ENCODE data around the gene SYT15.
A peak's percentile ranks its signal among the peaks of the same experiment; 100 is the strongest.

Gene SYT15

DNA sequence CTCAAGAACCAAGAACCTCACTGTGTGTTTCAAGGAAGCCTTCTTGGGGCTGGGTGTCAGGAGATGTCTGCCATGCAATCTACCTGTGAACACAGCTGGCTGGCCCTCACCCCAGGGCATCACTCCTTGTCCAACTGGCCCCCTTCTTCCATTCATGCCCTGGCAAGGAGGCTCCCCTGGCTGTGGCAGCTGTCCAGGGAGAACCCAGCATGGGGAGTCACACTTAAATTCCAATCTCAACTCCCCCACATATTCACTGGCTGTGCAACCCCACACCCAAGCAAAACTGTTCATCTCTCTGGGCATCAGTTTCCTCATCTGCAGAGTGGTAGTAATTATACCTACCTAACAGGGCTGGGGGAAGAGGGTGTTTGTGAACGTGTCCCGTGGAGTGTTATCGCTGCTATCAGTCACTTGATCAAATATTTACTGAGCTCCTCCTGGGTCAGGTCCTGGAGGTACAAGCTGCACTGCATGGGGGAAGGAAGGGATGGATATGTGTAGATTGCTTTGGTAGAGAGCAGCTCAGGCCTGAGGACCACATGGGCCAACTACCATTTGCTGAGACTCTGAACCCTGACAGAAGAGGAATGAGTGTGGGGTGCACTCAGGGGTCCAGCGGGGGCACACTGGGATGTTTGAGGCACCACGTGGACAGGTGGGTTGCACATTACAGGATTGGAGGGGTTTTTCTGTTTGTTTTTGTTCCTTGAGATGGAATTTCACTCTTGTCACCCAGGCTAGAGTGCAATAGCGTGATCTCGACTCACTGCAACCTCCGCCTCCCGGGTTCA lies 20.3 kb upstream of the SYT15 start:
- CTCF ChIA-PET = interaction anchor here (0.7 to 0.8 kb wide), 2 partner anchors 13 to 719 kb away, joined by 3 to 4 read pairs; no protein-coding TSS in a partner anchor
- no peaks in the 10 kb centered on the region for H3K9me3 ChIP-seq (ENCODE audit: control insufficient read depth, insufficient read depth, low read depth, low read length)
- TF ChIP-seq ZXDB (tag by site-specific recombination; IDR thresholded peaks at IDR 0.05) = no peak
- no peak for TF ChIP-seq KLF8 (tag by site-specific recombination; IDR thresholded peaks at IDR 0.05)
- TF ChIP-seq, protein P1, sequence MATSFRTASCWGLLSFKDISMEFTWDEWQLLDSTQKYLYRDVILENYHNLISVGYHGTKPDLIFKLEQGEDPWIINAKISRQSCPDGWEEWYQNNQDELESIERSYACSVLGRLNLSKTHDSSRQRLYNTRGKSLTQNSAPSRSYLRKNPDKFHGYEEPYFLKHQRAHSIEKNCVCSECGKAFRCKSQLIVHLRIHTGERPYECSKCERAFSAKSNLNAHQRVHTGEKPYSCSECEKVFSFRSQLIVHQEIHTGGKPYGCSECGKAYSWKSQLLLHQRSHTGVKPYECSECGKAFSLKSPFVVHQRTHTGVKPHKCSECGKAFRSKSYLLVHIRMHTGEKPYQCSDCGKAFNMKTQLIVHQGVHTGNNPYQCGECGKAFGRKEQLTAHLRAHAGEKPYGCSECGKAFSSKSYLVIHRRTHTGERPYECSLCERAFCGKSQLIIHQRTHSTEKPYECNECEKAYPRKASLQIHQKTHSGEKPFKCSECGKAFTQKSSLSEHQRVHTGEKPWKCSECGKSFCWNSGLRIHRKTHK (tag by site-specific recombination; IDR thresholded peaks at IDR 0.05) = no peak
- TF ChIP-seq GLIS1 (tag by site-specific recombination; IDR thresholded peaks at IDR 0.05) = peak; percentile 68
- TF ChIP-seq ZIC2 (tag by site-specific recombination; IDR thresholded peaks at IDR 0.05) = peak; percentile 85
- no peak for TF ChIP-seq ZNF175 (tag by site-specific recombination; IDR thresholded peaks at IDR 0.05)
- no peak for TF ChIP-seq GFI1B (tag by site-specific recombination; IDR thresholded peaks at IDR 0.05)
- TF ChIP-seq ZNF354C (tag by site-specific recombination; IDR thresholded peaks at IDR 0.05; ENCODE audit: borderline replicate concordance, low read depth) = no peak
- no peak for TF ChIP-seq ZNF514 (tag by site-specific recombination; IDR thresholded peaks at IDR 0.05)
- no peak overlapping the region for H3K4me3 ChIP-seq (ENCODE audit: low read depth, low read length)
- no peaks in the 10 kb centered on the region for H3K36me3 ChIP-seq (ENCODE audit: control insufficient read depth in 2 of 2, insufficient read depth in 1 of 2, low read length in 2 of 2)
- no peaks in the 10 kb centered on the region for H3K4me1 ChIP-seq (ENCODE audit: control insufficient read depth, insufficient read depth, low read length)
- H3K27ac ChIP-seq (ENCODE audit: extremely low read depth, low read depth, low read length) = no peak overlapping the region
- POLR2A ChIA-PET = no interaction called here

DNA sequence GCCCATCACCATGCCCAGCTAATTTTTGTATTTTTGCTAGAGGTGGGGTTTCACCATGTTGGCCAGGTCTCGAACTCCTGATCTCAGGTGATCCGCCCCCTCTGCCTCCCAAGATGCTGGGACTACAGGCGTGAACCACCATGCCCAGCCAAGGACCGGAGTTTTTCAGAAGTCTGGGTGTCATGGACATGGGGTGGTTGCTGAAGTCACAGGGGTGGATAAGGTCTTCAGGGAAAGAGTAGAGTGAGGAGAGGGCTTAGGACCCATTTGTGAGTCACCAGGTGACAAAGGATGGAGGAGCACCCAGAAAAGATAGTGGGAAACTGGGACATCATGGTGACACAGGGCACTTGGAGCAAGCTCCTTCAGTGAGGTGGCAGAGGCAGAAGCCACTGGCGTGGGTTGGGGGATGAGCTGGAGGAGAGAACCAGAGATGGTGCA lies 19.7 kb upstream of the SYT15 start:
- Histone ChIP-seq H3K36me3 (ENCODE audit: control insufficient read depth in 2 of 2, insufficient read depth in 1 of 2, low read length in 2 of 2) (no peaks in the 10 kb centered on the region), H3K27ac (ENCODE audit: extremely low read depth, low read depth, low read length) (no peak overlapping the region), H3K9me3 (ENCODE audit: control insufficient read depth, insufficient read depth, low read depth, low read length) (no peaks in the 10 kb centered on the region), H3K4me3 (ENCODE audit: low read depth, low read length) (no peak overlapping the region), H3K4me1 (ENCODE audit: control insufficient read depth, insufficient read depth, low read length) (no peaks in the 10 kb centered on the region)
- POLR2A ChIA-PET = no interaction called here
- CTCF ChIA-PET = no interaction called here
- TF ChIP-seq ZNF146 (tag by site-specific recombination; IDR thresholded peaks at IDR 0.05) (no peak), SCRT2 (tag by site-specific recombination; IDR thresholded peaks at IDR 0.05) (no peak)

DNA sequence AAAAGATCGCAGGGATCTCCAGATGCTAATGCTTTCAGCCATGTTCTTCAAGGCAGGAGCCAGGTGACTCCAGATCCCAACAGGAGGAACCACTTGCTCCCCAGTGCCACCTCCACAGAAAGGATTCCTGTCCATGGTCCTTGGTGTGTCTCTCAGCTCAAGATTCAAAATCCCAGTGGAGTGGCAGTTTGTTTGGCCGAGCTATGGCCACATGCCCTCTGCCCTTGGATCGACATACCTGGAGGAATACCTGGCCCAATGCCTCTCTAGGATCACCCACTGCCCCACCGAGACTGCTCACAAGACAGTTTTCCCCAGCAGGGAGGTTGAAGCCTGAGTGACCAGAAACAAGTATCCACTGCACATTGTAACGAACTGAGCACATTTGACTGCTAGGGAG lies 18.5 kb upstream of the SYT15 start:
- Histone ChIP-seq H3K36me3 (ENCODE audit: control insufficient read depth in 2 of 2, insufficient read depth in 1 of 2, low read length in 2 of 2) (no peaks in the 10 kb centered on the region), H3K4me1 (ENCODE audit: control insufficient read depth, insufficient read depth, low read length) (no peaks in the 10 kb centered on the region), H3K27ac (ENCODE audit: extremely low read depth, low read depth, low read length) (no peak overlapping the region), H3K4me3 (ENCODE audit: low read depth, low read length) (no peak overlapping the region), H3K9me3 (ENCODE audit: control insufficient read depth, insufficient read depth, low read depth, low read length) (no peaks in the 10 kb centered on the region)
- CTCF ChIA-PET = interaction anchor here (0.6 to 1.2 kb wide), 3 partner anchors 16 to 30 kb away, joined by 3 to 4 read pairs (median 4); no protein-coding TSS in a partner anchor
- TF ChIP-seq ZNF148 (tag by site-specific recombination; IDR thresholded peaks at IDR 0.05; ENCODE audit: borderline replicate concordance) (no peak), ZNF621 (tag by site-specific recombination; IDR thresholded peaks at IDR 0.05) (no peak), ZNF140 (tag by site-specific recombination; IDR thresholded peaks at IDR 0.05) (0 out of 2 replicates have a peak, but pooled peaks have one; percentile 0)
- TF ChIP-seq, protein P2, sequence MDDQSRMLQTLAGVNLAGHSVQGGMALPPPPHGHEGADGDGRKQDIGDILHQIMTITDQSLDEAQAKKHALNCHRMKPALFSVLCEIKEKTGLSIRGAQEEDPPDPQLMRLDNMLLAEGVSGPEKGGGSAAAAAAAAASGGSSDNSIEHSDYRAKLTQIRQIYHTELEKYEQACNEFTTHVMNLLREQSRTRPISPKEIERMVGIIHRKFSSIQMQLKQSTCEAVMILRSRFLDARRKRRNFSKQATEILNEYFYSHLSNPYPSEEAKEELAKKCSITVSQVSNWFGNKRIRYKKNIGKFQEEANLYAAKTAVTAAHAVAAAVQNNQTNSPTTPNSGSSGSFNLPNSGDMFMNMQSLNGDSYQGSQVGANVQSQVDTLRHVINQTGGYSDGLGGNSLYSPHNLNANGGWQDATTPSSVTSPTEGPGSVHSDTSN (CRISPR knock-in tag; IDR thresholded peaks at IDR 0.05) = no peak
- POLR2A ChIA-PET = interaction anchor here (0.6 to 0.8 kb wide), 2 partner anchors 33 to 726 kb away, joined by 6 to 9 read pairs; no protein-coding TSS in a partner anchor

Data from HEK293 (cell line).